GM12878 (cell line): ENCODE data around the gene CCDC85A. TPM values are rescaled to one million over a fixed set of nuclear protein-coding genes. Genes with fewer than 3 reads are reported as not detected.

Experiments used
- ATAC-seq: fragments of 200-7000 bp; cut with Tn5 transposase; 3 replicates; pipeline ENCODE4 v1.9.1; 2020; ENCODE audit warnings: mild to moderate bottlenecking, moderate library complexity
- BruUV-seq: library from RNA; stranded (reverse); fragments of 400-500 nt; replicated peaks from 2 replicates; lab custom pipeline; 2021; lab: Mats Ljungman, UMichigan
- CTCF ChIA-PET: fragments of 300-600 bp; sonication (Branson Sonifier 250); formaldehyde crosslinking; extraction: SDS; loops from one replicate; lab custom pipeline; 2021; ENCODE audit warnings: inconsistent platforms; lab: Yijun Ruan, JAX
- POLR2A ChIA-PET: fragments of 350-600 bp; formaldehyde crosslinking; extraction: SDS; loops from one replicate; lab custom pipeline; 2021; ENCODE audit warnings: inconsistent platforms; lab: Charles Lee
- RAD21 ChIA-PET: fragments of 300-600 bp; sonication (Branson Sonifier 250); formaldehyde crosslinking; loops from one replicate; lab custom pipeline; 2023; ENCODE audit warnings: antibody characterized with exemption; ENCODE audit not compliant: unreplicated experiment; lab: Charles Lee
- SMC1A ChIA-PET: fragments of 300-600 bp; sonication (Branson Sonifier 250); formaldehyde crosslinking; loops from one replicate; lab custom pipeline; 2023; ENCODE audit not compliant: unreplicated experiment, uncharacterized antibody; lab: Charles Lee
- DNase-seq: peaks from one replicate; pipeline ENCODE4 v3.0.0-alpha.2; 2011; ENCODE audit warnings: low read depth, low spot score
- FAIRE-seq: peaks from 3 replicates; lab custom pipeline; 2011; peaks lifted over from hg19 to GRCh38; lab: Jason Lieb, UNC
- H2AFZ ChIP-seq: 2 replicates; pipeline ENCODE4 v1.6.0; 2011; ENCODE audit warnings: low read depth, low read length, control low read depth; ENCODE audit not compliant: control insufficient read depth
- H3K27ac ChIP-seq: 2 replicates; pipeline ENCODE4 v1.5.1; 2011; ENCODE audit warnings: control low read depth; ENCODE audit not compliant: control insufficient read depth, insufficient read depth
- H3K27me3 ChIP-seq, 2 experiments: replicated peaks in 1 of 2; 2 replicates each; pipeline versions ENCODE4 v1.6.0 to v1.6.1; 2011; ENCODE audit warnings: low read length in 1 of 2; ENCODE audit not compliant: control insufficient read depth in 2 of 2, insufficient read depth in 2 of 2
- H3K36me3 ChIP-seq, 2 experiments: 2 replicates each; pipeline ENCODE4 v1.5.1; 2011; ENCODE audit warnings: low read length in 1 of 2; ENCODE audit not compliant: control insufficient read depth in 2 of 2, insufficient read depth in 2 of 2
- H3K4me1 ChIP-seq: 2 replicates; pipeline ENCODE4 v1.6.1; 2011; ENCODE audit warnings: mild to moderate bottlenecking, low read length, moderate library complexity, mixed read lengths; ENCODE audit not compliant: control insufficient read depth, insufficient read depth
- H3K4me2 ChIP-seq: 2 replicates; pipeline ENCODE4 v1.6.0; 2011; ENCODE audit warnings: control low read depth; ENCODE audit not compliant: control insufficient read depth, insufficient read depth
- H3K4me3 ChIP-seq: fragments of 200-600 bp; sonication (generic); 2 replicates; pipeline ENCODE4 v1.5.1; 2016
- H3K79me2 ChIP-seq: 2 replicates; pipeline ENCODE4 v1.6.0; 2011; ENCODE audit warnings: low read length; ENCODE audit not compliant: control insufficient read depth, insufficient read depth
- H3K9ac ChIP-seq: 2 replicates; pipeline ENCODE4 v1.8.0; 2011; ENCODE audit warnings: low read length, control low read depth, mixed read lengths; ENCODE audit not compliant: control insufficient read depth, insufficient read depth
- H3K9me3 ChIP-seq: replicated peaks from 3 replicates; pipeline ENCODE4 v1.5.1; 2011; ENCODE audit warnings: mild to moderate bottlenecking, low read length; ENCODE audit not compliant: control insufficient read depth, insufficient read depth
- H4K20me1 ChIP-seq: 2 replicates; pipeline ENCODE4 v1.6.0; 2011; ENCODE audit not compliant: control insufficient read depth, insufficient read depth
- BCL11A ChIP-seq: IDR thresholded peaks from 2 replicates; pipeline ENCODE4 v1.6.1; 2011; ENCODE audit warnings: low read depth, low read length
- BHLHE40 ChIP-seq, 2 experiments: fragments of 450-650 bp in 1 of 2; IDR thresholded peaks; 2 replicates each; pipeline ENCODE4 v1.6.1; 2011 to 2017; ENCODE audit warnings: low read depth in 2 of 2, borderline replicate concordance in 1 of 2, improper control_type of control experiment in 1 of 2, low read length in 1 of 2, mild to moderate bottlenecking in 1 of 2
- EZH2 ChIP-seq: IDR thresholded peaks from 2 replicates; pipeline ENCODE4 v1.6.1; 2012; ENCODE audit warnings: low read depth, mild to moderate bottlenecking, control low read depth, inconsistent platforms, low read length, borderline replicate concordance; ENCODE audit not compliant: control insufficient read depth
- JUND ChIP-seq: IDR thresholded peaks from 2 replicates; pipeline ENCODE4 v1.6.1; 2012; ENCODE audit warnings: low read depth, mild to moderate bottlenecking, low read length, improper control_type of control experiment, moderate library complexity
- MEF2B ChIP-seq: fragments of 450-650 bp; IDR thresholded peaks from 2 replicates; pipeline ENCODE4 v1.6.1; 2018; ENCODE audit warnings: mild to moderate bottlenecking, moderate library complexity; ENCODE audit not compliant: partially characterized antibody, poor library complexity, severe bottlenecking
- MXI1 ChIP-seq: fragments of 150-350 bp; IDR thresholded peaks from 2 replicates; pipeline ENCODE4 v1.6.1; 2011; ENCODE audit warnings: low read depth, mild to moderate bottlenecking, inconsistent platforms, low read length, improper control_type of control experiment
- MYB ChIP-seq: fragments of 150-350 bp; IDR thresholded peaks from 2 replicates; pipeline ENCODE4 v1.6.1; 2014; ENCODE audit warnings: mild to moderate bottlenecking, low read depth, low read length, borderline replicate concordance
- NFIC ChIP-seq: IDR thresholded peaks from 2 replicates; pipeline ENCODE4 v1.6.1; 2012; ENCODE audit warnings: low read depth, mild to moderate bottlenecking, inconsistent platforms, low read length, moderate library complexity
- NFYA ChIP-seq: IDR thresholded peaks from 2 replicates; pipeline ENCODE4 v1.6.1; 2011; ENCODE audit warnings: low read depth, mild to moderate bottlenecking, low read length, improper control_type of control experiment, borderline replicate concordance
- PAX5 ChIP-seq: IDR thresholded peaks from 2 replicates; pipeline ENCODE4 v1.6.1; 2011; ENCODE audit warnings: low read depth, low read length, borderline replicate concordance
- RFX5 ChIP-seq: IDR thresholded peaks from 2 replicates; pipeline ENCODE4 v1.6.1; 2011; ENCODE audit warnings: low read depth, low read length, improper control_type of control experiment
- SPI1 ChIP-seq: IDR thresholded peaks from 2 replicates; pipeline ENCODE4 v1.6.1; 2011; ENCODE audit warnings: low read depth, mild to moderate bottlenecking, low read length, moderate library complexity, borderline replicate concordance; ENCODE audit not compliant: insufficient read depth
- TCF7 ChIP-seq: IDR thresholded peaks from 2 replicates; pipeline ENCODE4 v1.6.1; 2014; ENCODE audit warnings: antibody characterized with exemption, borderline replicate concordance
- WGBS: methylation state at CpG from one replicate; pipeline ENCODE4 v1.1.6; 2016; ENCODE audit warnings: low lambda C conversion rate; ENCODE audit not compliant: insufficient replicate concordance, insufficient coverage; ENCODE audit errors: missing lambda C conversion rate; 5-methylcytosine and 5-hydroxymethylcytosine counted together
- in situ Hi-C: fragments of 300-500 bp; cut with MboI; formaldehyde crosslinking; loops from 9 replicates; pipeline ENCODE4 v1.14.3; 2018; ENCODE audit warnings: mixed read lengths
- intact Hi-C: fragments of 100-400 bp; cut with micrococcal nuclease; formaldehyde crosslinking; loops from one replicate; pipeline ENCODE4 v1.14.2; 2022; ENCODE audit not compliant: unreplicated experiment
- polyA plus RNA-seq, 11 experiments: library from polyadenylated mRNA; depleted of rRNA in 4 of 11; unstranded in 6 of 11; stranded (reverse) in 5 of 11; fragments of >200 nt; fragmentation: Nextera tagmentation in 4 of 11; fragmentation: Illumina TruSeq in 1 of 11; extraction: Ambion mirVana in 4 of 11; extraction: Trizol in 1 of 11; gene quantifications; 1 replicate in 1 of 11; 2 replicates in 10 of 11; pipeline versions ENCODE4 v1.2.1 to v1.2.3, GENCODE V29; 2011 to 2016; ENCODE audit warnings: inconsistent platforms in 2 of 11, missing spikeins in 2 of 11, low read depth in 1 of 11
- total RNA-seq, 4 experiments: library from RNA; depleted of rRNA in 3 of 4; stranded (reverse); fragments of >200 nt in 3 of 4; fragmentation: Illumina TruSeq in 1 of 4; extraction: Trizol in 1 of 4; gene quantifications; 2 replicates each; pipeline versions ENCODE4 v1.2.1 to v1.2.3, GENCODE V29; 2013 to 2021
- TF ChIP-seq, protein P1 (sequence below): fragments of 450-650 bp; conservative IDR thresholded peaks from 2 replicates; pipeline ENCODE4 v1.6.1; 2017; ENCODE audit warnings: mild to moderate bottlenecking, moderate library complexity
- TF ChIP-seq, protein P2 (sequence below): fragments of 150-350 bp; IDR thresholded peaks from 2 replicates; pipeline ENCODE4 v1.6.1; 2014; ENCODE audit warnings: mild to moderate bottlenecking, low read depth, low read length

Gene CCDC85A
- total and polyA plus RNA-seq, 10 of the 15 experiments (the other 5 are each of a cell fraction or from before 2014, with no cell fraction given) = 0.02 to 0.57 (median 0.04) TPM; not detected in 7

DNA sequence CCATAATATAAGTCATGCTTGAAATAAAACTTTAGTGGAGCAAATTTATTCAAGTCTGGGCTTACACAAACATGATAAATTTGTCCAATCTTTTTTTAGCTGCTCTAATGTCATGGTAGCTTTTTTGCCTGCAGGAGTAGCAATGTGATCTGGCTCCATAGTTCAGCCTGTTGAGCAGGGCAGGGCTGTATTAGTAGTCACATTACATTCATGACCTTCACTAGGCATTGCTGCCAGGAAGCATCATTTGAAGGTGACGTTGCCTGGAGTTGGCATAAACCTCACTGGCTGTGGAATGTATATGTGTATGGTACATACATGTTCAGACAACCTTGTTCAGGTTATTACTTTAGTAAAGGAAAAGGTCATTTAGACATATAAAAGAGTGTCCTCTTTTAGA lies 76.6 kb downstream of the CCDC85A start:
- FAIRE-seq = no peak
- TF ChIP-seq MXI1 = no peak
- TF ChIP-seq NFYA = no peak
- TF ChIP-seq, protein P1, sequence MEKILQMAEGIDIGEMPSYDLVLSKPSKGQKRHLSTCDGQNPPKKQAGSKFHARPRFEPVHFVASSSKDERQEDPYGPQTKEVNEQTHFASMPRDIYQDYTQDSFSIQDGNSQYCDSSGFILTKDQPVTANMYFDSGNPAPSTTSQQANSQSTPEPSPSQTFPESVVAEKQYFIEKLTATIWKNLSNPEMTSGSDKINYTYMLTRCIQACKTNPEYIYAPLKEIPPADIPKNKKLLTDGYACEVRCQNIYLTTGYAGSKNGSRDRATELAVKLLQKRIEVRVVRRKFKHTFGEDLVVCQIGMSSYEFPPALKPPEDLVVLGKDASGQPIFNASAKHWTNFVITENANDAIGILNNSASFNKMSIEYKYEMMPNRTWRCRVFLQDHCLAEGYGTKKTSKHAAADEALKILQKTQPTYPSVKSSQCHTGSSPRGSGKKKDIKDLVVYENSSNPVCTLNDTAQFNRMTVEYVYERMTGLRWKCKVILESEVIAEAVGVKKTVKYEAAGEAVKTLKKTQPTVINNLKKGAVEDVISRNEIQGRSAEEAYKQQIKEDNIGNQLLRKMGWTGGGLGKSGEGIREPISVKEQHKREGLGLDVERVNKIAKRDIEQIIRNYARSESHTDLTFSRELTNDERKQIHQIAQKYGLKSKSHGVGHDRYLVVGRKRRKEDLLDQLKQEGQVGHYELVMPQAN = no peak
- TF ChIP-seq, all 136 proteins: peak for 0
- ChIA-PET RAD21 (no interaction called here), POLR2A (no interaction called here), SMC1A (no interaction called here), CTCF (no interaction called here)
- Histone ChIP-seq H3K4me3 (no peak overlapping the region), H3K27ac (no peak overlapping the region), H3K9ac (no peak overlapping the region), H3K27me3 (no peaks in the 10 kb centered on the region), H3K4me2 (no peak overlapping the region), H4K20me1 (no peaks in the 10 kb centered on the region), H3K36me3 (no peaks in the 10 kb centered on the region), H3K9me3 (no peaks in the 10 kb centered on the region), H3K4me1 (no peaks in the 10 kb centered on the region), H2AFZ (no peak overlapping the region), H3K79me2 (no peaks in the 10 kb centered on the region)
- ATAC-seq (no peak), DNase-seq (no peak)
- 0% methylated on average over 1 of the region's 1 CpG for WGBS
- intact Hi-C loops = no loop called here
- in situ Hi-C loops = no loop called here
- BruUV-seq = no TSS peak

DNA sequence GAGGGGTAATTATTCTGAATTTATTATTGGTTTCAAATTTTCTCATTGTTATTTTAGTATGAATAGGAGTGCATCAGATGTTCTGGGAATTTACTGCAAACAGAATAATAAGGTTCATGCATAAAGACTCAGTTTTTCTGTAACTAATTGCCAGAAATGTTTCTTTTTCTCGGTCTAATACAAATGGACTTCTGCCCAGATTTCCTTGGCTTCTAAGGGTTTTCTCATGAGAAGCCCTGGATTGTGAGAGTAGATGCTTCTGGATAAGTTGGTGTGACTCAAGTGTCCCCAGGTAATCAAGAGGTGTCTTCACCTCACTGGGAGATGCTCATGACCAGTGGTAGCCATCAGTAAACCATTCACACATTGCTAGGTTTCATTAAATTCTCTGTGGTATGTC lies 78.5 kb downstream of the CCDC85A start:
- DNase-seq (no peak), ATAC-seq (no peak), FAIRE-seq (no peak)
- WGBS = 5% methylated on average over 1 of the region's 1 CpG
- Histone ChIP-seq H3K9me3 (no peaks in the 10 kb centered on the region), H2AFZ (no peak overlapping the region), H3K79me2 (no peaks in the 10 kb centered on the region), H3K36me3 (no peaks in the 10 kb centered on the region), H4K20me1 (no peaks in the 10 kb centered on the region), H3K27me3 (no peaks in the 10 kb centered on the region), H3K4me1 (no peaks in the 10 kb centered on the region), H3K27ac (no peak overlapping the region), H3K4me2 (no peak overlapping the region), H3K4me3 (no peak overlapping the region), H3K9ac (no peak overlapping the region)
- SMC1A ChIA-PET = no interaction called here
- no TSS peak for BruUV-seq
- CTCF ChIA-PET = no interaction called here
- intact Hi-C loops = no loop called here
- RAD21 ChIA-PET = no interaction called here
- POLR2A ChIA-PET = no interaction called here
- in situ Hi-C loops = no loop called here
- TF ChIP-seq JUND (no peak), EZH2 (no peak), BHLHE40 (IDR thresholded peaks at IDR 0.05; ENCODE audit: borderline replicate concordance in 1 of 2, low read depth in 2 of 2, low read length in 1 of 2) (no peak), BCL11A (no peak), MYB (no peak), PAX5 (no peak), TCF7 (no peak), SPI1 (no peak), RFX5 (no peak), NFIC (no peak), MEF2B (no peak)
- TF ChIP-seq, protein P2, sequence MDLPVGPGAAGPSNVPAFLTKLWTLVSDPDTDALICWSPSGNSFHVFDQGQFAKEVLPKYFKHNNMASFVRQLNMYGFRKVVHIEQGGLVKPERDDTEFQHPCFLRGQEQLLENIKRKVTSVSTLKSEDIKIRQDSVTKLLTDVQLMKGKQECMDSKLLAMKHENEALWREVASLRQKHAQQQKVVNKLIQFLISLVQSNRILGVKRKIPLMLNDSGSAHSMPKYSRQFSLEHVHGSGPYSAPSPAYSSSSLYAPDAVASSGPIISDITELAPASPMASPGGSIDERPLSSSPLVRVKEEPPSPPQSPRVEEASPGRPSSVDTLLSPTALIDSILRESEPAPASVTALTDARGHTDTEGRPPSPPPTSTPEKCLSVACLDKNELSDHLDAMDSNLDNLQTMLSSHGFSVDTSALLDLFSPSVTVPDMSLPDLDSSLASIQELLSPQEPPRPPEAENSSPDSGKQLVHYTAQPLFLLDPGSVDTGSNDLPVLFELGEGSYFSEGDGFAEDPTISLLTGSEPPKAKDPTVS = no peak
